Fibroblast of lung (primary cell): ENCODE measurements around the gene INVS. TPM values are rescaled to one million over a fixed set of nuclear protein-coding genes. Genes with fewer than 3 reads are reported as not detected.

Experiments used
- DNase-seq, 2 donors: peaks; one replicate each; pipeline versions ENCODE4 v3.0.0 to v3.0.0-alpha.2; 2010; ENCODE audit warnings: low read depth in 2 of 2
- H2AFZ ChIP-seq: 2 replicates; pipeline ENCODE4 v1.5.1; 2012; ENCODE audit warnings: low read length, control low read depth, inconsistent platforms
- H3K27ac ChIP-seq: 2 replicates; pipeline ENCODE4 v1.5.1; 2011; ENCODE audit warnings: low read length, control low read depth; ENCODE audit not compliant: insufficient read depth
- H3K27me3 ChIP-seq: 2 replicates; pipeline ENCODE4 v1.5.1; 2011; ENCODE audit warnings: mild to moderate bottlenecking, low read length; ENCODE audit not compliant: control insufficient read depth, insufficient read depth
- H3K36me3 ChIP-seq: 2 replicates; pipeline ENCODE4 v1.5.1; 2011; ENCODE audit warnings: low read length; ENCODE audit not compliant: control insufficient read depth, insufficient read depth
- H3K4me1 ChIP-seq: 2 replicates; pipeline ENCODE4 v1.5.1; 2011; ENCODE audit warnings: low read length; ENCODE audit not compliant: control insufficient read depth, insufficient read depth; ENCODE audit errors: extremely low read depth
- H3K4me2 ChIP-seq: 2 replicates; pipeline ENCODE4 v1.5.1; 2011; ENCODE audit warnings: low read length, control low read depth; ENCODE audit not compliant: insufficient read depth; ENCODE audit errors: extremely low read depth
- H3K4me3 ChIP-seq, 4 experiments: fragments of 200-600 bp in 1 of 4; sonication (generic) in 1 of 4; replicated peaks in 1 of 4; 2 replicates each; pipeline ENCODE4 v1.5.1; 2011 to 2016; ENCODE audit warnings: low read length in 4 of 4, low read depth in 3 of 4, mild to moderate bottlenecking in 3 of 4, control low read depth in 2 of 4, inconsistent platforms in 1 of 4, mixed read lengths in 1 of 4; ENCODE audit not compliant: insufficient read depth in 1 of 4; ENCODE audit errors: control extremely low read depth in 1 of 4
- H3K79me2 ChIP-seq: 2 replicates; pipeline ENCODE4 v1.5.1; 2012; ENCODE audit warnings: mild to moderate bottlenecking, low read length, inconsistent platforms; ENCODE audit not compliant: control insufficient read depth, insufficient read depth
- H3K9ac ChIP-seq: 2 replicates; pipeline ENCODE4 v1.5.1; 2011; ENCODE audit warnings: mild to moderate bottlenecking, low read length, control low read depth; ENCODE audit not compliant: insufficient read depth
- H3K9me3 ChIP-seq: 2 replicates; pipeline ENCODE4 v1.5.1; 2012; ENCODE audit warnings: low read depth, low read length; ENCODE audit not compliant: control insufficient read depth, insufficient read depth
- H4K20me1 ChIP-seq: 2 replicates; pipeline ENCODE4 v1.5.1; 2011; ENCODE audit warnings: low read length; ENCODE audit not compliant: control insufficient read depth, insufficient read depth; ENCODE audit errors: extremely low read depth
- EZH2 ChIP-seq: IDR thresholded peaks from 2 replicates; pipeline ENCODE4 v1.5.1; 2012; ENCODE audit warnings: low read length, control low read depth, mild to moderate bottlenecking; ENCODE audit errors: missing control alignments
- polyA plus RNA-seq, 2 donors: library from polyadenylated mRNA; depleted of rRNA in 1 of 2; stranded (reverse) in 1 of 2; unstranded in 1 of 2; fragments of >200 nt; gene quantifications; 2 replicates each; pipeline ENCODE4 v1.2.1, GENCODE V29; 2011 to 2012; ENCODE audit warnings: missing spikeins in 1 of 2
- total RNA-seq: library from RNA; depleted of rRNA; stranded (reverse); fragments of >200 nt; gene quantifications from 2 replicates; pipeline ENCODE4 v1.2.1, GENCODE V29; 2014
- TF ChIP-seq, protein P1 (sequence below), 2 donors: IDR thresholded peaks in 1 of 2; conservative IDR thresholded peaks in 1 of 2; 1 replicate in 1 of 2; 2 replicates in 1 of 2; pipeline ENCODE4 v1.5.1; 2011 to 2012; ENCODE audit warnings: low read length in 2 of 2, control low read depth in 1 of 2, inconsistent platforms in 1 of 2, low read depth in 1 of 2, mild to moderate bottlenecking in 1 of 2

INVS gene
- total and polyA plus RNA-seq, 2 donors (not counting 1 experiment from before 2014, with no cell fraction given), result 13.1 to 45.4 TPM

DNA sequence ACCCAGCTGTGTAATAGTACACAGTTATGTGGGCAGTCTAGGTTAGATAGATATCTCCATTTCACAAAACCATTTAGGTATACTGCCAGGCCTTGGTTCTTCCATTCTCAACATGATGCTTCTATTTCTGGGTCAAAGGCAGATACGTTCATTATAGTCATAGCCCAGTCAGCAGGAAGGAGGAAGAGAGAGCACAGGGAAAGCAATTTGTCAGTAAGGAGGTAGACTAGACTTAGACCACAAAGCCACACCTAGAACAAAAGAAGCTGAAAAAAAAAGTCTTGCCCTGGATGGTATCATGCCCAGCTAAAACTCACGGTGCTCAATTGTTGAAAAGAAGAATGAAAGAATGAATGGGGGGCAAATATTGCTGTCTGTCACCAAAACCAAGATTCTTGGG is 7.6 kb downstream of the INVS start:
- H3K36me3 ChIP-seq, result peaks cover 2% of the 10 kb centered on the region
- H3K79me2 ChIP-seq, result no peaks in the 10 kb centered on the region
- no peak overlapping the region for H3K9ac ChIP-seq
- no peak overlapping the region for H3K4me3 ChIP-seq
- H3K27ac ChIP-seq, result no peak overlapping the region
- peaks cover 2% of the 10 kb centered on the region for H3K4me1 ChIP-seq
- TF ChIP-seq EZH2, result no peak
- TF ChIP-seq, protein P1, sequence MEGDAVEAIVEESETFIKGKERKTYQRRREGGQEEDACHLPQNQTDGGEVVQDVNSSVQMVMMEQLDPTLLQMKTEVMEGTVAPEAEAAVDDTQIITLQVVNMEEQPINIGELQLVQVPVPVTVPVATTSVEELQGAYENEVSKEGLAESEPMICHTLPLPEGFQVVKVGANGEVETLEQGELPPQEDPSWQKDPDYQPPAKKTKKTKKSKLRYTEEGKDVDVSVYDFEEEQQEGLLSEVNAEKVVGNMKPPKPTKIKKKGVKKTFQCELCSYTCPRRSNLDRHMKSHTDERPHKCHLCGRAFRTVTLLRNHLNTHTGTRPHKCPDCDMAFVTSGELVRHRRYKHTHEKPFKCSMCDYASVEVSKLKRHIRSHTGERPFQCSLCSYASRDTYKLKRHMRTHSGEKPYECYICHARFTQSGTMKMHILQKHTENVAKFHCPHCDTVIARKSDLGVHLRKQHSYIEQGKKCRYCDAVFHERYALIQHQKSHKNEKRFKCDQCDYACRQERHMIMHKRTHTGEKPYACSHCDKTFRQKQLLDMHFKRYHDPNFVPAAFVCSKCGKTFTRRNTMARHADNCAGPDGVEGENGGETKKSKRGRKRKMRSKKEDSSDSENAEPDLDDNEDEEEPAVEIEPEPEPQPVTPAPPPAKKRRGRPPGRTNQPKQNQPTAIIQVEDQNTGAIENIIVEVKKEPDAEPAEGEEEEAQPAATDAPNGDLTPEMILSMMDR (conservative IDR thresholded peaks at IDR 0.05 in 1 of 2, IDR thresholded peaks at IDR 0.05 in 1 of 2; ENCODE audit: low read depth in 1 of 2, low read length in 2 of 2), result no peak
- no peak for DNase-seq
- H2AFZ ChIP-seq, result no peak overlapping the region
- no peaks in the 10 kb centered on the region for H3K9me3 ChIP-seq
- no peaks in the 10 kb centered on the region for H3K27me3 ChIP-seq
- no peak overlapping the region for H3K4me2 ChIP-seq
- no peaks in the 10 kb centered on the region for H4K20me1 ChIP-seq

GRCh38 chr9:100108559-100108958 is 9.5 kb downstream of the INVS start:
- Histone ChIP-seq H3K9ac (no peak overlapping the region), H3K4me3 (no peak overlapping the region), H3K4me1 (peaks cover 2% of the 10 kb centered on the region), H4K20me1 (no peaks in the 10 kb centered on the region), H3K27ac (no peak overlapping the region), H3K9me3 (no peaks in the 10 kb centered on the region), H3K4me2 (no peak overlapping the region), H3K36me3 (peaks cover 2% of the 10 kb centered on the region), H2AFZ (no peak overlapping the region), H3K27me3 (no peaks in the 10 kb centered on the region), H3K79me2 (no peaks in the 10 kb centered on the region)
- DNase-seq, result peak in 1 of 2 donors; percentile 6
- TF ChIP-seq, protein P1 (conservative IDR thresholded peaks at IDR 0.05 in 1 of 2, IDR thresholded peaks at IDR 0.05 in 1 of 2; ENCODE audit: low read depth in 1 of 2, low read length in 2 of 2), result no peak
- no peak for TF ChIP-seq EZH2

GRCh38 chr9:100111235-100111634 is 12.2 kb downstream of the INVS start:
- TF ChIP-seq, protein P1 (conservative IDR thresholded peaks at IDR 0.05 in 1 of 2, IDR thresholded peaks at IDR 0.05 in 1 of 2; ENCODE audit: low read depth in 1 of 2, low read length in 2 of 2), result no peak
- TF ChIP-seq EZH2, result no peak
- no peaks in the 10 kb centered on the region for H3K79me2 ChIP-seq
- DNase-seq, result peak; percentile 99
- H3K36me3 ChIP-seq, result no peaks in the 10 kb centered on the region
- H3K27me3 ChIP-seq, result no peaks in the 10 kb centered on the region
- peak overlapping the region; percentile 51 for H3K4me2 ChIP-seq
- peaks cover 2% of the 10 kb centered on the region for H3K4me1 ChIP-seq
- H3K27ac ChIP-seq, result peak overlapping the region; percentile 38
- no peaks in the 10 kb centered on the region for H3K9me3 ChIP-seq
- no peak overlapping the region for H3K9ac ChIP-seq
- H4K20me1 ChIP-seq, result no peaks in the 10 kb centered on the region
- H3K4me3 ChIP-seq, result no peak overlapping the region
- no peak overlapping the region for H2AFZ ChIP-seq
